Upper lobe of right lung (tissue), 1 donor: ENCODE results near the gene ITPR2. TPM values are rescaled to one million over a fixed set of nuclear protein-coding genes. Genes with fewer than 3 reads are reported as not detected.
A peak's percentile ranks its signal among the peaks of the same experiment; 100 is the strongest.

Source experiments
- ATAC-seq: fragments of 200-7000 bp; cut with Tn5 transposase; one replicate; pipeline ENCODE4 v1.9.1; 2020; ENCODE audit warnings: mild to moderate bottlenecking, moderate library complexity
- DNase-seq: peaks from one replicate; pipeline ENCODE4 v3.0.0-alpha.2; 2020
- H3K27ac ChIP-seq: fragments of 200-600 bp; one replicate; pipeline ENCODE4 v1.8.0; 2022
- H3K27me3 ChIP-seq: fragments of 200-600 bp; one replicate; pipeline ENCODE4 v1.8.0; 2022; ENCODE audit warnings: mild to moderate bottlenecking
- H3K36me3 ChIP-seq: fragments of 200-600 bp; one replicate; pipeline ENCODE4 v1.8.0; 2022
- H3K4me1 ChIP-seq: fragments of 200-600 bp; one replicate; pipeline ENCODE4 v1.8.0; 2022
- H3K4me3 ChIP-seq: fragments of 200-600 bp; one replicate; pipeline ENCODE4 v1.8.0; 2022; ENCODE audit warnings: mild to moderate bottlenecking
- H3K9me3 ChIP-seq: fragments of 200-600 bp; one replicate; pipeline ENCODE4 v1.8.0; 2022
- CTCF ChIP-seq: fragments of 200-600 bp; IDR thresholded peaks from one replicate; pipeline ENCODE4 v1.8.0; 2022; ENCODE audit warnings: antibody characterized with exemption
- intact Hi-C: fragments of 100-400 bp; cut with DNase I; formaldehyde crosslinking; loops from one replicate; pipeline ENCODE4 v1.11.0; 2022
- total RNA-seq: library from RNA; stranded (reverse); fragmentation: NEBNext Ultra II Directional; extraction: Animal tissue kit (Norgen Biotek cat#: 25700); gene quantifications from one replicate; pipeline ENCODE4 v1.2.1, GENCODE V29; 2021
- donor health status: DM: no; HTN: yes; CAD: no; lungs with severe emphysema.

Gene ITPR2
- total RNA-seq, 1 donor from 2014 or later: 50.8 TPM

DNA sequence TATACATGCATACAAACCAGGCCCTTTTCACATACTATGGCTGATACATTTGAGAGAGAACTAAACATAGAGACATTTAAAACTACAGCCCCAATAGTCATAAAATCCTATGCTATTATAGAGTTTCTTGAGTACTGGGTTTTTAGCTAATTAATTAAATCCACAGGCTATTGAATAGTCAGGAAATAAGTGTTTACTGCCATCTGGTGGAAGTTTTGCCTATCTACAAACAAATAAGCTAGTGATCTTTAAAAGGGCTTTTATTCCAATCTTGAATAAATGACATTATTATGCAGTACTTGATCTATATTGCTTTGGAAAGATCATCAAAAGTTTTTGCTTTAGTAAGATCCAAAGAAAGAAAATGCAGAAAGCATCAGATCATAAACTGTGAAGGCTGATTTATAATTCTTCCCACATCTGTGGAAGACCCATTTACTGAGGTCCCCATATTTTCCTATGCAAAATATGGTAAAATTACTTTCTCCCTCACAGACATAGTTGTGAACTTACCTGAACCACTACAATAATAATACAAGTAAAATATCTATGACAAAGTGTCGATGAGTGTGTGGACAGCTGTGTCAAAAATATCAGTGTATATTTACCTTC, 131.3 kb downstream of the ITPR2 start:
- no peaks in the 10 kb centered on the region for H3K9me3 ChIP-seq
- TF ChIP-seq CTCF: peak; percentile 69
- no peak for DNase-seq
- no peak overlapping the region for H3K27ac ChIP-seq
- no peak overlapping the region for H3K4me3 ChIP-seq
- intact Hi-C loops: no loop called here
- H3K4me1 ChIP-seq: peaks cover 9% of the 10 kb centered on the region
- no peaks in the 10 kb centered on the region for H3K27me3 ChIP-seq
- peaks cover under 1% of the 10 kb centered on the region for H3K36me3 ChIP-seq
- ATAC-seq: no peak

GRCh38 chr12:26700430-26700829, 132.6 kb downstream of the ITPR2 start:
- Histone ChIP-seq H3K27me3 (no peaks in the 10 kb centered on the region), H3K27ac (no peak overlapping the region), H3K36me3 (peaks cover 13% of the 10 kb centered on the region), H3K9me3 (no peaks in the 10 kb centered on the region), H3K4me1 (peaks cover 9% of the 10 kb centered on the region), H3K4me3 (no peak overlapping the region)
- DNase-seq (no peak), ATAC-seq (peak; percentile 46)
- intact Hi-C loops: no loop called here
- TF ChIP-seq CTCF: no peak

DNA sequence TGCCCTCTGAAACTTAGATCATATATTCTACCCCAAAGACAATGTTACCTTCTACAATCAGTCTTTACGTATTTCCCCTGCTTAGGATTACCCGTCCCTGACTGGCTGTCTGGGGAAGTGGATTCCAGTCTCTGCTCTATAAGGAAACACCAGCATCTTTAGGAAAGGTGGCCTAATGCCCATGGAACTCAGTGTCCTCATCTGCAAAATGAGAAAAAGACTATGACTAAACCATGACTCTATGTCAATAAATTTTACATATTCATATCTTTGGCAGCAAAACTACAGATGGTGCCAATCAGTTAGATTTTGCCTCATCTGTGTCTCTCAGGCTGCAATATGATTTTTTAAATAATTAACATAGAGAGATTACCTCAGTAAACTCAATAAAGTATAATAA, 133.8 kb downstream of the ITPR2 start:
- ATAC-seq (no peak), DNase-seq (no peak)
- Histone ChIP-seq H3K27me3 (no peaks in the 10 kb centered on the region), H3K36me3 (peaks cover 18% of the 10 kb centered on the region), H3K4me1 (no peaks in the 10 kb centered on the region), H3K27ac (no peak overlapping the region), H3K4me3 (no peak overlapping the region), H3K9me3 (no peaks in the 10 kb centered on the region)
- intact Hi-C loops: no loop called here
- TF ChIP-seq CTCF: no peak

DNA sequence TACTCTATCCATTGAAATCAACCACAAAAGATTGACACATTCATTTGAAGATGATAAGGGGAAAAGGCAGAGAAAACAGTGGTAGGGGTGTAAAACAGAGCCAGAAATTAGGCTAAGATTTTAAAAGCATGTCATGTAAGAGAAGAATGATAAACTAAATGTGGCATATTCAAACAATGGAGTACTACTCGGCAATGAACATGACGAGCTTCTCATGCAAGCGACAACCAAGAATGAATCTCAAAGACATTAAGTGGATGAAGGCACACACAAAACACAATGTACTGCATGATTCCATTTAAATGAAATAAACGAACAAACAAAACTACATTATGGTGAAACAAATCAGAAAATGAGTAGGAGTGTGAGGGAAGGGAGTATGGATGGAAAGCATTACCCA, 134.8 kb downstream of the ITPR2 start:
- no peaks in the 10 kb centered on the region for H3K27me3 ChIP-seq
- ATAC-seq: no peak
- no peak for DNase-seq
- H3K36me3 ChIP-seq: peaks cover 18% of the 10 kb centered on the region
- no peak overlapping the region for H3K27ac ChIP-seq
- intact Hi-C loops: no loop called here
- no peak overlapping the region for H3K4me3 ChIP-seq
- TF ChIP-seq CTCF: no peak
- no peaks in the 10 kb centered on the region for H3K4me1 ChIP-seq
- no peaks in the 10 kb centered on the region for H3K9me3 ChIP-seq

- Histone ChIP-seq H3K4me1 (no peaks in the 10 kb centered on the region), H3K4me3 (no peak overlapping the region), H3K9me3 (no peaks in the 10 kb centered on the region), H3K27me3 (no peaks in the 10 kb centered on the region), H3K27ac (no peak overlapping the region), H3K36me3 (peaks cover 18% of the 10 kb centered on the region)
- intact Hi-C loops: no loop called here
- ATAC-seq (no peak), DNase-seq (no peak)
- TF ChIP-seq CTCF: no peak
Observed at GRCh38 chr12:26697217-26697616, 135.8 kb downstream of the ITPR2 start.

GRCh38 chr12:26696613-26697092, 136.3 kb downstream of the ITPR2 start:
- H3K4me3 ChIP-seq: no peak overlapping the region
- no peaks in the 10 kb centered on the region for H3K9me3 ChIP-seq
- peaks cover 18% of the 10 kb centered on the region for H3K36me3 ChIP-seq
- ATAC-seq: no peak
- TF ChIP-seq CTCF: no peak
- intact Hi-C loops: no loop called here
- no peak overlapping the region for H3K27ac ChIP-seq
- no peak for DNase-seq
- H3K27me3 ChIP-seq: no peaks in the 10 kb centered on the region
- H3K4me1 ChIP-seq: no peaks in the 10 kb centered on the region
